K562 (cell line): ENCODE results near the gene BAZ2A. TPM values are rescaled to one million over a fixed set of nuclear protein-coding genes. Genes with fewer than 3 reads are reported as not detected.

Experiments
- ATF6 ChIP-seq: sonication (generic); formaldehyde crosslinking; IDR thresholded peaks from 2 replicates; pipeline ENCODE4 v1.4.0; 2020; ENCODE audit warnings: mild to moderate bottlenecking, missing genetic modification reagents
- BCOR ChIP-seq: fragments of 450-650 bp; IDR thresholded peaks from 2 replicates; pipeline ENCODE4 v1.6.1; 2016
- ELF2 ChIP-seq: fragments of 250-450 bp; sonication (Bioruptor Pico); IDR thresholded peaks from 2 replicates; pipeline ENCODE4 v1.5.0; 2021; ENCODE audit warnings: mild to moderate bottlenecking
- ETS1 ChIP-seq: conservative IDR thresholded peaks from 2 replicates; pipeline ENCODE4 v1.6.1; 2011; ENCODE audit warnings: low read depth, mild to moderate bottlenecking, low read length; ENCODE audit not compliant: control insufficient read depth
- GABPB1 ChIP-seq: sonication (generic); formaldehyde crosslinking; IDR thresholded peaks from 2 replicates; pipeline ENCODE4 v1.8.0; 2022; ENCODE audit warnings: mild to moderate bottlenecking, missing genetic modification reagents
- KDM4B ChIP-seq, 2 experiments: fragments of 450-650 bp in 1 of 2; sonication (generic) in 1 of 2; IDR thresholded peaks; 2 replicates each; pipeline ENCODE4 v1.6.1; 2016 to 2017; ENCODE audit warnings: borderline replicate concordance in 2 of 2, antibody characterized with exemption in 1 of 2, low read depth in 1 of 2, mild to moderate bottlenecking in 1 of 2
- NFATC3 ChIP-seq: fragments of 450-650 bp; IDR thresholded peaks from 2 replicates; pipeline ENCODE4 v1.6.1; 2017; ENCODE audit warnings: mild to moderate bottlenecking
- SMARCB1 ChIP-seq: IDR thresholded peaks from 2 replicates; pipeline ENCODE4 v1.6.1; 2011; ENCODE audit warnings: improper control_type of control experiment, low read depth; ENCODE audit not compliant: insufficient read length
- TAF7 ChIP-seq: fragments of 450-650 bp; IDR thresholded peaks from 2 replicates; pipeline ENCODE4 v1.6.1; 2016; ENCODE audit warnings: missing genetic modification characterization, missing compliant biosample characterization
- TBP ChIP-seq: optimal IDR thresholded peaks from 2 replicates; pipeline ENCODE3; 2011; ENCODE audit warnings: low read depth, low read length, improper control_type of control experiment
- TRIM24 ChIP-seq, 2 experiments: fragments of 450-650 bp; IDR thresholded peaks; 2 replicates each; pipeline ENCODE4 v1.6.1; 2016
- XRCC5 ChIP-seq: fragments of 200-400 bp; formaldehyde crosslinking; IDR thresholded peaks from 2 replicates; pipeline ENCODE4 v1.6.1; 2017; ENCODE audit warnings: low read depth, mild to moderate bottlenecking, low read length
- ZFP1 ChIP-seq: fragments of 450-650 bp; formaldehyde crosslinking; IDR thresholded peaks from 2 replicates; pipeline ENCODE4 v1.4.0; 2020; ENCODE audit warnings: mild to moderate bottlenecking, mixed read lengths
- ZNF124 ChIP-seq: sonication (generic); formaldehyde crosslinking; IDR thresholded peaks from 2 replicates; pipeline ENCODE4 v1.8.1; 2022; ENCODE audit warnings: missing genetic modification reagents
- ZNF184 ChIP-seq: sonication (generic); formaldehyde crosslinking; IDR thresholded peaks from 2 replicates; pipeline ENCODE4 v1.5.0; 2020; ENCODE audit warnings: missing genetic modification reagents
- ZNF24 ChIP-seq: fragments of 450-650 bp; IDR thresholded peaks from 2 replicates; pipeline ENCODE4 v1.6.1; 2016
- ZNF274 ChIP-seq: IDR thresholded peaks from 2 replicates; pipeline ENCODE4 v1.6.1; 2011; ENCODE audit warnings: low read depth, mild to moderate bottlenecking, low read length, moderate library complexity, borderline replicate concordance
- ZNF445 ChIP-seq: fragments of 250-450 bp; sonication (Bioruptor Pico); IDR thresholded peaks from 2 replicates; pipeline ENCODE4 v1.4.0; 2020; ENCODE audit warnings: low read depth, mild to moderate bottlenecking, moderate library complexity
- ZNF551 ChIP-seq: fragments of 250-450 bp; sonication (Bioruptor Pico); IDR thresholded peaks from 2 replicates; pipeline ENCODE4 v1.5.0; 2021; ENCODE audit warnings: mild to moderate bottlenecking, moderate library complexity
- ZNF695 ChIP-seq: fragments of 450-650 bp; formaldehyde crosslinking; IDR thresholded peaks from 2 replicates; pipeline ENCODE4 v1.4.0; 2020; ENCODE audit warnings: mild to moderate bottlenecking, moderate library complexity
- ZNF75A ChIP-seq: fragments of 450-650 bp; formaldehyde crosslinking; IDR thresholded peaks from 2 replicates; pipeline ENCODE4 v1.4.0; 2020; ENCODE audit warnings: mild to moderate bottlenecking
- ZZZ3 ChIP-seq: fragments of 450-650 bp; IDR thresholded peaks from 2 replicates; pipeline ENCODE4 v1.6.1; 2016; ENCODE audit warnings: antibody characterized with exemption, mild to moderate bottlenecking, moderate library complexity
- polyA plus RNA-seq, 8 experiments: library from polyadenylated mRNA; depleted of rRNA in 4 of 8; stranded (reverse) in 5 of 8; unstranded in 3 of 8; fragments of >200 nt; fragmentation: Nextera tagmentation in 2 of 8; fragmentation: Illumina TruSeq in 1 of 8; extraction: Ambion mirVana in 2 of 8; extraction: Trizol in 1 of 8; gene quantifications; 2 replicates each; pipeline versions ENCODE4 v1.2.1 to v1.2.3, GENCODE V29; 2011 to 2014; ENCODE audit warnings: inconsistent platforms in 1 of 8, missing spikeins in 1 of 8
- total RNA-seq, 7 experiments: library from RNA; depleted of rRNA in 6 of 7; stranded (reverse); fragments of >200 nt in 6 of 7; fragmentation: Illumina TruSeq in 2 of 7; extraction: Trizol in 2 of 7; gene quantifications; 2 replicates each; pipeline versions ENCODE4 v1.2.1 to v1.2.3, GENCODE V29; 2011 to 2021; ENCODE audit warnings: low replicate concordance in 1 of 7
- TF ChIP-seq, protein P1 (sequence below): fragments of 250-450 bp; sonication (Bioruptor Pico); IDR thresholded peaks from 2 replicates; pipeline ENCODE4 v1.5.0; 2022; ENCODE audit warnings: mild to moderate bottlenecking

BAZ2A gene
- total and polyA plus RNA-seq, 9 of the 15 experiments (the other 6 are each of a cell fraction or from before 2014, with no cell fraction given) = 4.5 to 86.4 (median 26.2) TPM

DNA sequence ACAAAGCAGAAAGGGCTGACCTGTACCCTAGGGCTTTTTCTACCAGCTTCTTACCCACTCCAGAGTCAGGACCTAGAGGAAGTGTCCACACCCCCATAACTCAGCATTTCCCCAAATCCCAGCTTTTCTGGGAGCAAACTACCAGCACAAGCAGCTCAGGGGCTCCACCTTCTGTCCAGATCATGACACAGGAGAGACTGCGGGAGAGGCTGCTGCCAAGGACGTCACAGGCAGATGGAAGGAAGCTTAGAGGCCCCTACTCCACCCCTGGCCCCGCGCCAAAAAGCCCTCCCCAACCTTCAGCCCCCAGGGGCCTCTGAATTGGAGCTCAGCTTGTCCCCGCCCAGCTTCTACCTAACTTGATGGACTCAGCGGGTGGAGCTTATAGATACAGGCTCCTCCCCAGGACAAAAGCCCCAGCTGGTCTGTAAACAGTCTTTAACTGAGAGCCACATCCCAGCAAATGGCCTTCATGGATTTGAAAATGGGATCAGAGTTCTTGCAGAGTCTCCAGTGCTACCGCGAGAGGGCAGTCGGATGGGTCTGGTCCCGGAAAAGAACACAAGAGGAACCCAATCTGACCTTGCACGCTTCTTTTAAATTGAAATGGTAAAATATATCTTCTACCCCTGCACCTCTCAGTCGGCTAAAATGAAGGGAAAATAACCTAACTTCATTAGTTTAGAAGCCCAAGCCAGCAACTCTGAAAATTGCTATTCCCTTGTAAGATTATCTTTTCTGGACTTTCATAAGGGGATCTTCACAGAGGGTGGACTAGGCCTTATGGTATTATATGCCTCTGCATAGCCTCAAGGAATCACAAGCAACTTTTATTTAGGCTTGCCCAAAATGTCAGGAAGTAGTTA lies 6.8 kb upstream of the BAZ2A start (continued):
- TF ChIP-seq ETS1 (no peak), TBP (peak; percentile 28), ZFP1 (no peak), ZNF184 (no peak), ELF2 (CRISPR knock-in tag) (peak; percentile 66; the same call in 1 of the 2 replicates), ZNF445 (CRISPR knock-in tag) (peak; percentile 71; the same call in 1 of the 2 replicates), ZNF551 (CRISPR knock-in tag) (no peak), TRIM24 (IDR thresholded peaks at IDR 0.05) (0 out of 4 replicates have a peak, but pooled peaks of 1 of the 2 experiments have one; percentile 5), GABPB1 (peak; percentile 85), TAF7 (tag) (no peak), ZZZ3 (no peak), ZNF75A (CRISPR knock-in tag) (0 out of 2 replicates have a peak, but pooled peaks have one; percentile 56), ZNF695 (peak; percentile 33; the same call in 1 of the 2 replicates), KDM4B (IDR thresholded peaks at IDR 0.05; ENCODE audit: borderline replicate concordance in 2 of 2, low read depth in 1 of 2) (no peak), ZNF24 (peak; percentile 94), NFATC3 (no peak), ZNF274 (no peak), BCOR (no peak), SMARCB1 (no peak), ATF6 (CRISPR knock-in tag) (no peak), XRCC5 (peak; percentile 27; the same call in 1 of the 2 replicates), ZNF124 (CRISPR knock-in tag) (no peak)
- TF ChIP-seq, protein P1, sequence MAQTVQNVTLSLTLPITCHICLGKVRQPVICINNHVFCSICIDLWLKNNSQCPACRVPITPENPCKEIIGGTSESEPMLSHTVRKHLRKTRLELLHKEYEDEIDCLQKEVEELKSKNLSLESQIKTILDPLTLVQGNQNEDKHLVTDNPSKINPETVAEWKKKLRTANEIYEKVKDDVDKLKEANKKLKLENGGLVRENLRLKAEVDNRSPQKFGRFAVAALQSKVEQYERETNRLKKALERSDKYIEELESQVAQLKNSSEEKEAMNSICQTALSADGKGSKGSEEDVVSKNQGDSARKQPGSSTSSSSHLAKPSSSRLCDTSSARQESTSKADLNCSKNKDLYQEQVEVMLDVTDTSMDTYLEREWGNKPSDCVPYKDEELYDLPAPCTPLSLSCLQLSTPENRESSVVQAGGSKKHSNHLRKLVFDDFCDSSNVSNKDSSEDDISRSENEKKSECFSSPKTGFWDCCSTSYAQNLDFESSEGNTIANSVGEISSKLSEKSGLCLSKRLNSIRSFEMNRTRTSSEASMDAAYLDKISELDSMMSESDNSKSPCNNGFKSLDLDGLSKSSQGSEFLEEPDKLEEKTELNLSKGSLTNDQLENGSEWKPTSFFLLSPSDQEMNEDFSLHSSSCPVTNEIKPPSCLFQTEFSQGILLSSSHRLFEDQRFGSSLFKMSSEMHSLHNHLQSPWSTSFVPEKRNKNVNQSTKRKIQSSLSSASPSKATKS = no peak
